Neutrophil (primary cell): ENCODE results near the gene PEX26.

ENCODE experiments used
- H3K27ac ChIP-seq: fragments of 200-600 bp; sonication (generic); 2 replicates; pipeline ENCODE4 v1.5.1; 2016; ENCODE audit warnings: mild to moderate bottlenecking, moderate library complexity
- H3K27me3 ChIP-seq: fragments of 200-600 bp; sonication (generic); 2 replicates; pipeline ENCODE4 v1.6.0; 2016; ENCODE audit warnings: mild to moderate bottlenecking
- H3K36me3 ChIP-seq: fragments of 200-600 bp; sonication (generic); 2 replicates; pipeline ENCODE4 v1.5.1; 2017
- H3K4me1 ChIP-seq, 2 experiments: fragments of 200-600 bp in 1 of 2; sonication (generic) in 1 of 2; 1 replicate in 1 of 2; 2 replicates in 1 of 2; pipeline versions ENCODE4 v1.5.1 to v1.6.1; 2013 to 2016; ENCODE audit warnings: low read depth in 1 of 2, low read length in 1 of 2, mild to moderate bottlenecking in 1 of 2, moderate library complexity in 1 of 2; ENCODE audit not compliant: control insufficient read depth in 1 of 2, insufficient read depth in 1 of 2
- H3K4me3 ChIP-seq, 2 experiments: fragments of 200-600 bp in 1 of 2; sonication (generic) in 1 of 2; 1 replicate in 1 of 2; 2 replicates in 1 of 2; pipeline ENCODE4 v1.5.1; 2013 to 2016; ENCODE audit warnings: low read depth in 1 of 2, low read length in 1 of 2, mild to moderate bottlenecking in 1 of 2, moderate library complexity in 1 of 2
- H3K9me3 ChIP-seq: fragments of 200-600 bp; sonication (generic); 2 replicates; pipeline ENCODE4 v1.5.1; 2016
- CTCF ChIP-seq: fragments of 200-600 bp; sonication (generic); IDR thresholded peaks from 2 replicates; pipeline ENCODE4 v1.5.1; 2016; ENCODE audit warnings: antibody characterized with exemption

PEX26 gene

DNA sequence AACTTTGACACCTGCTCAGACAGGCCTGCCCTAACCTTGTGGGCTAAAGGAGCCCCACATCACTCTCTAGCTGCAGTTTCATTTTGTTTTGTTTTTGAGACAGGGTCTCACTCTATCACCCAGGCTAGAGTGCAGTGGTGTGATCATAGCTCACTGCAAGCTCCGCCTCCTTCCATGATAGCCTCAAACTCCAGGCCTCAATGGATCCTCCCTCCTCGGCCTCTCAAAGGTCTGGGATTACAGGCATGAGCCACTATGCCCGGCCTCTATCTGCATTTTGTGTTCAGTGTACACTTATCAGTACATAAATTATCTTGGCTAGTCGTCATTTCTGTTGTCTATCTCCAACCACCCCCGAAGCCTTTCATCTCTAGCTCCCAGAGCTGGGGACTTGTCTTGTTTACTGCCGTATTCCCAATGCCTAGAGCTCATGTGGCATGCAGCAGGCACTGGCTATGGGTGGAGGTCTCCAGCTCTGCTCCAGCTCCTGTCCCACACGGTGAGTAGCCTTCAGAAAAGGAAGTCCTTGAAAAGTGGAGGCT, 22.1 kb upstream of the PEX26 start:
- Histone ChIP-seq H3K9me3 (no peaks in the 10 kb centered on the region), H3K4me1 (no peaks in the 10 kb centered on the region), H3K27me3 (peaks cover 13% of the 10 kb centered on the region), H3K4me3 (no peak overlapping the region), H3K27ac (no peak overlapping the region), H3K36me3 (no peaks in the 10 kb centered on the region)
- no peak for TF ChIP-seq CTCF

GRCh38 chr22:18056161-18056666, 21.6 kb upstream of the PEX26 start:
- H3K27me3 ChIP-seq = peaks cover 18% of the 10 kb centered on the region
- no peaks in the 10 kb centered on the region for H3K4me1 ChIP-seq
- no peak overlapping the region for H3K27ac ChIP-seq
- no peaks in the 10 kb centered on the region for H3K9me3 ChIP-seq
- no peak for TF ChIP-seq CTCF
- no peaks in the 10 kb centered on the region for H3K36me3 ChIP-seq
- no peak overlapping the region for H3K4me3 ChIP-seq

DNA sequence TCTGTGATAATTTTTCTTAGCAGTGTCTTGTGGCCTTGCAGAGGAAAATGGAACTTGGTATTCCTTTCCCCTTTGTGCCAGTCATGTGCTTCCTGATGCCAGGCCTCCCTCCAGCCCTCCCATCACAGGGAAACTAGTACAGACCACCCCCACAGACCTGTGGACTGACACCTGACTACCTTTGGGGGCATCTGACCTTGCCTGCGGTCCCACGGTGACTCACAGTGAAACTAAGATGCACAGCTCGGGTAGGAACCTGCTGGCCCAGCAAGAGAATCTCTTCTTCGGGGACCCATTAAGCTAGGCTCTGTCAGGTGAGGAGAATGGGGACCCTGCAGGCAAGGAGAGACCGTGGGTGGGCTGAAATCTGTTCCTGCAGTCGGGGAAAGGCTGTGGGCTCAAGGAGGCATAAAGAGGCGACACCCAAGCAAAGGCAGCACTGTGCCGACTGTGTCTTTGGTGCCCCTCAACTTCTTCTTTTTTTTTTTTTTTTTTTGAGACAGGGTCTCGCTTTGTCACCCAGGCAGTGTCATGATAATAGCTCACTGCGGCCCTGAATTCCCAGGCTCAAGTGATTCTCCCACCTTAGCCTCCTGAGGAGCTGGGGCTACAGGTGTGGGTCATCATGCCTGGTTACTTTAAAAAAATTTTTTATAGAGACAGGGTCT, 20.8 kb upstream of the PEX26 start:
- H3K36me3 ChIP-seq = no peaks in the 10 kb centered on the region
- H3K9me3 ChIP-seq = no peaks in the 10 kb centered on the region
- no peaks in the 10 kb centered on the region for H3K4me1 ChIP-seq
- H3K27me3 ChIP-seq = peaks cover 24% of the 10 kb centered on the region
- TF ChIP-seq CTCF = no peak
- H3K4me3 ChIP-seq = no peak overlapping the region
- H3K27ac ChIP-seq = no peak overlapping the region

GRCh38 chr22:18057568-18058209, 20.1 kb upstream of the PEX26 start:
- no peaks in the 10 kb centered on the region for H3K4me1 ChIP-seq
- peaks cover 30% of the 10 kb centered on the region for H3K27me3 ChIP-seq
- H3K4me3 ChIP-seq = no peak overlapping the region
- H3K9me3 ChIP-seq = no peaks in the 10 kb centered on the region
- H3K36me3 ChIP-seq = no peaks in the 10 kb centered on the region
- H3K27ac ChIP-seq = no peak overlapping the region
- no peak for TF ChIP-seq CTCF

DNA sequence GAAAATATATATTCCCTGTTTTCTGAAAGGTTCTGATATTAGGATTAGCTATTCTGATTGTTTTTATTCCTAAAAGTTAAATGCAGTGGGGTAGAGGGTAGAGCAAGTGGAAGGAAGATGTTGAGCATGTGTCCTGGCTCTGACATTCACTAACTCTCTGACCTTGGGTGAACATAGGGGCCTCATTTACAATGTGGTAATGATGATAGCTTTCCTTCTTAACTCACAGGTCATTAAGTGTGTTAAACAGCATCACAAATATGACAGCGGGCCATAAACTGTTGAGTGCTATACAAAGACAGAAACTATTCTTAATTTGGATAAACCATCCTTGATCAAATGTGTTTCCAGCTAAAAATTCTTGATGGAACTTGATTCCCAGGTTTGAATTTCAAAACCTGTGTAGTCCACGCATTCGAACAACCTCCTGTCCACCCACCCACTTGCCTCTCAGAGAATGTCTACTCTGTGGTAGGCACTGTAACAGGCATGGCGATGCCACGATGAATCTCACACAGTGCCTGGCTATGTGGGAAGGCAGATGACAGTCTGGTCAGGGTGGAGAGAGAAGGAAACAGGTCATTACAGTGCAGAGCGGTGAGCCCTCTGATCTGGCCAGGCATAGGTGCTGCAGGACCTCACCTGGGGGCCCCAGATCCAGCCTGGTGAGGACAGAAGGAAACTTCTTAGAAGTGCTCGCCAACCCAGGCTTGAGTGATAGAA, 19.3 kb upstream of the PEX26 start:
- Histone ChIP-seq H3K4me1 (no peaks in the 10 kb centered on the region), H3K36me3 (no peaks in the 10 kb centered on the region), H3K27ac (no peak overlapping the region)

More for the DNA sequence above, 19.3 kb upstream of the PEX26 start:
- no peak overlapping the region for H3K4me3 ChIP-seq
- peaks cover 38% of the 10 kb centered on the region for H3K27me3 ChIP-seq
- no peaks in the 10 kb centered on the region for H3K9me3 ChIP-seq
- TF ChIP-seq CTCF = no peak
